ENCODE data around the gene MYEOV.

Gene MYEOV

DNA sequence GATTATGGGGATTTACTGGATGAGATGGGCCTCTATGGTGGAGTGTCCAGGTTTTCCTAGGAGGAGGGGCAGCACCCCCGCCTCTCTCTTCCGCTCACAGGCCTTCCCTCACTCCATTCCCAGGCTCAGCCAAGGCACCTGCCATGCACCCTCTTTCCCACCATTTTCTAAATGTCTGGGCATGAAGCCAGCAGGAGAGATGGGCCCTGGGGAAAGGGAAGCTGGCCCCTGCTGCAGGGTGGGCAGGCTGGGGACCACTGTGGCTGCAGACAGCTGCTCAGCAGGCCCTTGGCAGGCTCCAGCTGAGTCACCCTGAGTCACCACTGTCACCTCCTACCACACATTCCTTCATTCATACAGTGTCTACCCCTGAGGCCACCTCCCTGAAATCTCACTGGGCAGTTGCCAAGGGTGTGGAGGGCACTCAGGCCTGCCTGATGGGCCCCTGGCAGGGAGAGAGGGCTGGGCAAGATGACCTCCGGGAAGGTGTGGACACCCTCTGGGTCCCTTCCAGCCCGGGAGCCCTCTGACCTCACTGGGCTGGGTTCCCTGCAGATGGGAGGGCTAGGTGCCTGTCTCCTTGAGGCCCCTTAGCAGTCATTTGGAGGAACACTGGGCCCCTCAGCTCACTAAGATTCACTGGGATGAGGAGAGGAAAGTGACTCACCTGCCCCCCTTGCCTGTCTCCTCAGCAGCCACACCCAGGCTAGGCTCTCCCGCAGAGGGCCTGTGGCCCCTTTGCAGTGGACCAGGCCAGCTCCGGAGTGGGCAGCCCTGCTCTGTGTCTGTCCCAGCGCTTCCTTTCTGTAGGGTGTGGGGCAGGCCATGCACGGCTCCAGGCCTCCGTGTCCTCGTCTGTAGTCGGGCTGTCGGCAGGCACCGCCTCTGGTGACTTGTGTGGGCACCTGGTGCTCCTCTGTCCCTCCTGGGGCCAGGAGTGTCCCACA, 7.8 kb downstream of the MYEOV start (continued):
- TF ChIP-seq, protein P1, sequence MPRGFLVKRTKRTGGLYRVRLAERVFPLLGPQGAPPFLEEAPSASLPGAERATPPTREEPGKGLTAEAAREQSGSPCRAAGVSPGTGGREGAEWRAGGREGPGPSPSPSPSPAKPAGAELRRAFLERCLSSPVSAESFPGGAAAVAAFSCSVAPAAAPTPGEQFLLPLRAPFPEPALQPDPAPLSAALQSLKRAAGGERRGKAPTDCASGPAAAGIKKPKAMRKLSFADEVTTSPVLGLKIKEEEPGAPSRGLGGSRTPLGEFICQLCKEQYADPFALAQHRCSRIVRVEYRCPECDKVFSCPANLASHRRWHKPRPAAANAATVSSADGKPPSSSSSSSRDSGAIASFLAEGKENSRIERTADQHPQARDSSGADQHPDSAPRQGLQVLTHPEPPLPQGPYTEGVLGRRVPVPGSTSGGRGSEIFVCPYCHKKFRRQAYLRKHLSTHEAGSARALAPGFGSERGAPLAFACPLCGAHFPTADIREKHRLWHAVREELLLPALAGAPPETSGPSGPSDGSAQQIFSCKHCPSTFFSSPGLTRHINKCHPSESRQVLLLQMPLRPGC (tag by site-specific recombination; IDR thresholded peaks at IDR 0.05), result 0 out of 2 replicates have a peak, but pooled peaks have one; percentile 39
- TF ChIP-seq ZBTB6 (tag by site-specific recombination; IDR thresholded peaks at IDR 0.05) (no peak), ZNF416 (tag by site-specific recombination; IDR thresholded peaks at IDR 0.05) (no peak), SP7 (tag by site-specific recombination; IDR thresholded peaks at IDR 0.05) (0 out of 2 replicates have a peak, but pooled peaks have one; percentile 36), ZNF398 (tag by site-specific recombination; IDR thresholded peaks at IDR 0.05) (peak; percentile 6; the same call in 1 of the 2 replicates), ZNF837 (tag by site-specific recombination; IDR thresholded peaks at IDR 0.05) (no peak), ZNF707 (tag by site-specific recombination; IDR thresholded peaks at IDR 0.05) (no peak), ZNF335 (tag by site-specific recombination; conservative IDR thresholded peaks at IDR 0.05) (peak; percentile 32; the same call in 1 of the 2 replicates), KLF7 (tag by site-specific recombination; IDR thresholded peaks at IDR 0.05; ENCODE audit: borderline replicate concordance) (no peak)

DNA sequence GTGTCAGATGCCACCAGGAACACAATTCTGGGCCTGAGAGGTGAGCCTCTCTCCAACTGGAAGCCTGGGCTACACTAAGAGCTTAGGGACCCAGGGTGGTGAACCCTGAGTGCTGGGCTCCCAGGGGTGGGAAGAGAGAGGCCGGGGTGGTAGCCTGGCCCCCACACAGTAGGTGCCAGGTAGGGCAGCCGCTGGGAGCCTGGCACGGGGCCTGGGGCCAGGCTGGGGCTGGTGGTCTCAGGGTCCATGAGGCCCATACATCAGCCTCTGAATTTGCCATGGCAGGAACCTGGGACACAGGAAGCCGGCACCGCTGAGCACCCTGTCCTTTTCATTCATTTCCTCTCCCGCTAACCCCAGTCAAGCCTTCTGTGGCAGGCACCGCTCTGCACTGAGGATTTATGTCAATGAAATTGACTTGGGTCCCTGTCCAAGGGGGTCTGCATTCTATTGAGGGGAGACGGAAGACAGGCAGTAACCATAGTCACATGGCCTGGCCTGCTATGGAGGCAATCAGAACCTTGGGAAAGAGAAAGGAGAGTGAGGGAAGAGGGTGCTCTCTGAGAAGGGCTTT, 8.6 kb downstream of the MYEOV start:
- CTCF ChIA-PET, result interaction anchor here (1.0 kb wide), 1 partner anchor 9 kb away, joined by 4 read pairs; no protein-coding TSS in a partner anchor
- Histone ChIP-seq H3K4me3 (ENCODE audit: low read depth, low read length) (no peak overlapping the region), H3K4me1 (ENCODE audit: control insufficient read depth, insufficient read depth, low read length) (peaks cover 6% of the 10 kb centered on the region; the same call in 1 of the 2 replicates), H3K27ac (ENCODE audit: extremely low read depth, low read depth, low read length) (no peak overlapping the region), H3K36me3 (ENCODE audit: control insufficient read depth in 2 of 2, insufficient read depth in 1 of 2, low read length in 2 of 2) (no peaks in the 10 kb centered on the region), H3K9me3 (ENCODE audit: control insufficient read depth, insufficient read depth, low read depth, low read length) (no peaks in the 10 kb centered on the region)
- TF ChIP-seq OSR2 (tag by site-specific recombination; IDR thresholded peaks at IDR 0.05) (no peak), ZNF707 (tag by site-specific recombination; IDR thresholded peaks at IDR 0.05) (no peak), ZNF530 (tag by site-specific recombination; IDR thresholded peaks at IDR 0.05; ENCODE audit: low read depth) (no peak), ZNF701 (tag by site-specific recombination; IDR thresholded peaks at IDR 0.05) (no peak), ZNF214 (tag by site-specific recombination; IDR thresholded peaks at IDR 0.05; ENCODE audit: borderline replicate concordance) (no peak)
- POLR2A ChIA-PET, result no interaction called here

GRCh38 chr11:69303427-69303826, 9.5 kb downstream of the MYEOV start:
- Histone ChIP-seq H3K27ac (ENCODE audit: extremely low read depth, low read depth, low read length) (no peak overlapping the region), H3K36me3 (ENCODE audit: control insufficient read depth in 2 of 2, insufficient read depth in 1 of 2, low read length in 2 of 2) (no peaks in the 10 kb centered on the region), H3K4me1 (ENCODE audit: control insufficient read depth, insufficient read depth, low read length) (peaks cover 6% of the 10 kb centered on the region; the same call in 1 of the 2 replicates), H3K4me3 (ENCODE audit: low read depth, low read length) (no peak overlapping the region), H3K9me3 (ENCODE audit: control insufficient read depth, insufficient read depth, low read depth, low read length) (no peaks in the 10 kb centered on the region)
- CTCF ChIA-PET, result no interaction called here
- TF ChIP-seq YY2 (tag by site-specific recombination; IDR thresholded peaks at IDR 0.05) (no peak), ZNF510 (tag by site-specific recombination; IDR thresholded peaks at IDR 0.05; ENCODE audit: insufficient replicate concordance) (no peak), ZNF677 (tag by site-specific recombination; IDR thresholded peaks at IDR 0.05) (no peak), PRDM1 (tag by site-specific recombination; IDR thresholded peaks at IDR 0.05) (no peak), ZNF776 (tag by site-specific recombination; IDR thresholded peaks at IDR 0.05; ENCODE audit: borderline replicate concordance) (no peak), ZNF501 (tag by site-specific recombination; IDR thresholded peaks at IDR 0.05) (no peak), ZNF311 (tag by site-specific recombination; IDR thresholded peaks at IDR 0.05; ENCODE audit: borderline replicate concordance) (no peak), ZXDB (tag by site-specific recombination; IDR thresholded peaks at IDR 0.05) (no peak), ZNF398 (tag by site-specific recombination; IDR thresholded peaks at IDR 0.05) (no peak), ZNF626 (tag by site-specific recombination; IDR thresholded peaks at IDR 0.05) (no peak)
- POLR2A ChIA-PET, result interaction anchor here (0.7 kb wide), 1 partner anchor 139 kb away, joined by 3 read pairs; no protein-coding TSS in a partner anchor

Measured in HEK293 (cell line).